Adrenal gland (tissue), 12 donors: Measurements from ENCODE around the gene CALM3. TPM values are rescaled to one million over a fixed set of nuclear protein-coding genes. Genes with fewer than 3 reads are reported as not detected.

Source experiments
- DNase-seq, 7 donors: peaks; one replicate each; pipeline ENCODE4 v3.0.0-alpha.2; 2019 to 2020
- H3K27ac ChIP-seq, 5 donors: fragments of 200-600 bp; sonication (generic) in 4 of 5; 1 replicate in 3 of 5; 2 replicates in 2 of 5; pipeline versions ENCODE4 v1.5.1 to v1.8.0; 2016 to 2020; ENCODE audit warnings: mild to moderate bottlenecking in 1 of 5
- H3K27me3 ChIP-seq: fragments of 200-600 bp; 2 replicates; pipeline ENCODE4 v1.8.0; 2021
- H3K36me3 ChIP-seq, 2 donors: fragments of 200-600 bp; replicated peaks in 1 of 2; 1 replicate in 1 of 2; 2 replicates in 1 of 2; pipeline versions ENCODE4 v1.5.1 to v1.8.0; 2018 to 2022
- H3K4me1 ChIP-seq, 2 donors: fragments of 200-600 bp; replicated peaks in 1 of 2; 1 replicate in 1 of 2; 2 replicates in 1 of 2; pipeline versions ENCODE4 v1.5.1 to v1.8.0; 2018 to 2021
- H3K4me3 ChIP-seq, 4 donors: fragments of 200-600 bp; sonication (generic) in 3 of 4; one replicate each; pipeline ENCODE4 v1.5.1; 2016 to 2018
- H3K9me3 ChIP-seq, 3 donors: fragments of 200-600 bp; sonication (generic) in 1 of 3; replicated peaks in 1 of 3; 1 replicate in 2 of 3; 2 replicates in 1 of 3; pipeline versions ENCODE4 v1.5.1 to v1.8.0; 2016 to 2021
- POLR2A ChIP-seq, 2 donors: fragments of 450-650 bp; IDR thresholded peaks; one replicate each; pipeline ENCODE4 v1.6.1; 2017; ENCODE audit warnings: antibody characterized with exemption in 2 of 2, mild to moderate bottlenecking in 2 of 2, moderate library complexity in 1 of 2
- WGBS, 4 donors: extraction: QIAGEN DNeasy Blood & Tissue Kit in 2 of 4; methylation state at CpG; one replicate each; pipeline versions ENCODE4 v1.1.5 to v1.1.7; 2013 to 2017; 5-methylcytosine and 5-hydroxymethylcytosine counted together
- intact Hi-C, 2 donors: fragments of 100-400 bp; cut with DNase I; formaldehyde crosslinking; loops; one replicate each; pipeline versions ENCODE4 v1.14.1 to v1.15.0; 2022 to 2023
- polyA plus RNA-seq, 3 donors: library from polyadenylated mRNA; stranded (reverse); fragments of 200-250 nt in 2 of 3; fragments of 350-450 nt in 1 of 3; fragmentation: Illumina TruSeq in 1 of 3; extraction: RNeasy Lipid Tissue Mini Kit (QIAGEN cat#74804) in 1 of 3; gene quantifications; one replicate each; pipeline ENCODE4 v1.2.3, GENCODE V29; 2013 to 2014
- total RNA-seq, 9 donors: library from RNA; depleted of rRNA in 4 of 9; stranded (reverse); fragments of >200 nt in 4 of 9; fragments of 120-200 nt in 1 of 9; fragmentation: NEBNext Ultra II Directional in 1 of 9; extraction: Animal tissue kit (Norgen Biotek cat#: 25700) in 1 of 9; gene quantifications; one replicate each; pipeline versions ENCODE4 v1.1.0 to v1.2.4, GENCODE V29; 2013 to 2023
- TF ChIP-seq, protein P1 (sequence below), 6 experiments: fragments of 450-650 bp in 4 of 6; fragments of 200-600 bp in 2 of 6; sonication (generic) in 1 of 6; IDR thresholded peaks; 1 replicate in 5 of 6; 2 replicates in 1 of 6; pipeline versions ENCODE4 v1.5.1 to v1.8.0; 2016 to 2021; ENCODE audit warnings: antibody characterized with exemption in 6 of 6, mild to moderate bottlenecking in 2 of 6, moderate library complexity in 1 of 6
- donor health status: healthy with polysubstance abuse.
- donor health status: Bipolar disorder and iron deficiency.
- donor health status: DM: yes; HTN: yes; CAD: no.
- donor health status: DM: no; HTN: no; CAD: no.
- donor health status: DM: no; HTN: no; CAD: no.
- donor health status: DM: yes; HTN: yes; CAD: no.

The CALM3 gene
- total and polyA plus RNA-seq, 12 donors: 177 to 579 (median 278) TPM

DNA sequence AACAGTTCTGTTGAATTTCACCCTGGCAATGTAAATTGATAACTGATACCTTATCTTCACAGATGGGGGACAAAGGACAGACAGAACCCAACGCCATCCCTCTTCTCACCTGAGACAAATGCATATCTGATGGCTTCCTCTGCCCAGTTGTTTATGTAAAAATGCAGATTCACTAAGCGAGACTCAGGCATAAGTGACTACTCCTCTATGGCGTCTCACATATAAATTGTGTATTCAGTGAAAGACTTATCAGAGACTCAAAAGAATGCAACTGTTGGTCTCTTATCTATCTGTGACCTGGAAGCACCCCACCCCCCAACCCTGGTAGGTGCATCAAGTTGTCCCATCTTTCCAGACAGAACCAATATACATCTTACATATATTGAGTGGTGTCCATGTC is 13.3 kb upstream of the CALM3 start:
- H3K9me3 ChIP-seq: peaks cover 0 to 3% (median 0%) of the 10 kb centered on the region in 3 donors
- no peak for TF ChIP-seq POLR2A (IDR thresholded peaks at IDR 0.05)
- TF ChIP-seq, protein P1, sequence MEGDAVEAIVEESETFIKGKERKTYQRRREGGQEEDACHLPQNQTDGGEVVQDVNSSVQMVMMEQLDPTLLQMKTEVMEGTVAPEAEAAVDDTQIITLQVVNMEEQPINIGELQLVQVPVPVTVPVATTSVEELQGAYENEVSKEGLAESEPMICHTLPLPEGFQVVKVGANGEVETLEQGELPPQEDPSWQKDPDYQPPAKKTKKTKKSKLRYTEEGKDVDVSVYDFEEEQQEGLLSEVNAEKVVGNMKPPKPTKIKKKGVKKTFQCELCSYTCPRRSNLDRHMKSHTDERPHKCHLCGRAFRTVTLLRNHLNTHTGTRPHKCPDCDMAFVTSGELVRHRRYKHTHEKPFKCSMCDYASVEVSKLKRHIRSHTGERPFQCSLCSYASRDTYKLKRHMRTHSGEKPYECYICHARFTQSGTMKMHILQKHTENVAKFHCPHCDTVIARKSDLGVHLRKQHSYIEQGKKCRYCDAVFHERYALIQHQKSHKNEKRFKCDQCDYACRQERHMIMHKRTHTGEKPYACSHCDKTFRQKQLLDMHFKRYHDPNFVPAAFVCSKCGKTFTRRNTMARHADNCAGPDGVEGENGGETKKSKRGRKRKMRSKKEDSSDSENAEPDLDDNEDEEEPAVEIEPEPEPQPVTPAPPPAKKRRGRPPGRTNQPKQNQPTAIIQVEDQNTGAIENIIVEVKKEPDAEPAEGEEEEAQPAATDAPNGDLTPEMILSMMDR (IDR thresholded peaks at IDR 0.05): no peak
- intact Hi-C loops: no loop called here
- peak in 1 of 7 donors; percentile 27 for DNase-seq
- H3K27me3 ChIP-seq: no peaks in the 10 kb centered on the region
- H3K4me3 ChIP-seq: no peak overlapping the region
- no peaks in the 10 kb centered on the region for H3K4me1 ChIP-seq
- no peak overlapping the region for H3K27ac ChIP-seq
- no peaks in the 10 kb centered on the region for H3K36me3 ChIP-seq
- WGBS, 4 donors: 77 to 89% (median 87%) methylated on average over 3 of the region's 3 CpGs

- WGBS, 4 donors: 93 to 98% (median 96%) methylated on average over 4 of the region's 4 CpGs
These were observed 9.9 kb upstream of the CALM3 start for GRCh38 chr19:46591254-46591653.

GRCh38 chr19:46591870-46592269 is 9.3 kb upstream of the CALM3 start:
- H3K9me3 ChIP-seq: no peaks in the 10 kb centered on the region
- H3K4me1 ChIP-seq: no peaks in the 10 kb centered on the region
- intact Hi-C loops: no loop called here
- no peaks in the 10 kb centered on the region for H3K27me3 ChIP-seq
- no peaks in the 10 kb centered on the region for H3K36me3 ChIP-seq
- H3K4me3 ChIP-seq: no peak overlapping the region
- no peak for TF ChIP-seq POLR2A (IDR thresholded peaks at IDR 0.05)
- TF ChIP-seq, protein P1 (IDR thresholded peaks at IDR 0.05): no peak
- no peak overlapping the region for H3K27ac ChIP-seq
- WGBS, 4 donors: 79 to 84% (median 82%) methylated on average over 3 of the region's 3 CpGs
- DNase-seq: no peak

More at GRCh38 chr19:46591254-46591653, 9.9 kb upstream of the CALM3 start:
- TF ChIP-seq, protein P1 (IDR thresholded peaks at IDR 0.05): no peak
- no peak for TF ChIP-seq POLR2A (IDR thresholded peaks at IDR 0.05)
- no peaks in the 10 kb centered on the region for H3K4me1 ChIP-seq
- H3K27ac ChIP-seq: no peak overlapping the region
- H3K4me3 ChIP-seq: no peak overlapping the region
- no peaks in the 10 kb centered on the region for H3K27me3 ChIP-seq
- no peaks in the 10 kb centered on the region for H3K36me3 ChIP-seq
- H3K9me3 ChIP-seq: no peaks in the 10 kb centered on the region
- intact Hi-C loops: no loop called here
- no peak for DNase-seq

DNA sequence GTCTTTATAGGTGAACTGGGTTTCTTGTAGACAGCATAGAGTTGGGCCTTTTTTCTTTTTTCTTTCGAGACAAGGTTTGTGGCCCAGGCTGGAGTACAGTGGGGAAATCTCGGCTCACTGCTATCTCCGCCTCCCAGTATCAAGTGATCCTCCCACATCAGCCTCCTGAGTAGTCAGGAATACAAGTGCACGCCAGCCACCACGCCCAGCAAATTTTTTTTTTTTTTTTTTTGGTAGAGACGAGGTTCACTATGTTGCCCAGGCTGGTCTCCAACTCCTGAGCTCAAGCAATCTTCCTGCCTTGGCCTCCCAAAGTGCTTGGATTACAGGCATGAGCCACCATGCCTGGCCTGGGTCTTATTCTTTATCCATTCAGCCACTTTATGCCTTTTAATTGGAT is 5.1 kb upstream of the CALM3 start:
- TF ChIP-seq POLR2A (IDR thresholded peaks at IDR 0.05): no peak
- DNase-seq: peak in 1 of 7 donors; percentile 4
- Histone ChIP-seq H3K4me3 (no peak overlapping the region), H3K36me3 (no peaks in the 10 kb centered on the region), H3K4me1 (no peaks in the 10 kb centered on the region), H3K27me3 (no peaks in the 10 kb centered on the region), H3K27ac (no peak overlapping the region), H3K9me3 (no peaks in the 10 kb centered on the region)
- whole genome bisulfite sequencing, 4 donors: 81 to 98% (median 91%) methylated on average over 6 of the region's 6 CpGs
- intact Hi-C loops: no loop called here

GRCh38 chr19:46598372-46598917 is 2.7 kb upstream of the CALM3 start:
- DNase-seq: no peak
- no peaks in the 10 kb centered on the region for H3K9me3 ChIP-seq
- WGBS, 4 donors: 94 to 97% (median 95%) methylated on average over 4 of the region's 4 CpGs
- peaks cover 12 to 14% of the 10 kb centered on the region in 2 donors for H3K4me1 ChIP-seq
- no peak overlapping the region for H3K27ac ChIP-seq
- H3K4me3 ChIP-seq: no peak overlapping the region
- no peaks in the 10 kb centered on the region for H3K36me3 ChIP-seq
- intact Hi-C loops: no loop called here
- no peak for TF ChIP-seq POLR2A (IDR thresholded peaks at IDR 0.05)
- TF ChIP-seq, protein P1 (IDR thresholded peaks at IDR 0.05): no peak
- H3K27me3 ChIP-seq: no peaks in the 10 kb centered on the region
